HG03095 (cell line): ENCODE measurements around the gene CYP19A1.

Experiments used
- ATAC-seq: cut with Tn5 transposase; IDR thresholded peaks from one replicate; pipeline ENCODE4 v1.9.1; 2021; ENCODE audit warnings: moderate library complexity; ENCODE audit not compliant: unreplicated experiment

The CYP19A1 gene

DNA sequence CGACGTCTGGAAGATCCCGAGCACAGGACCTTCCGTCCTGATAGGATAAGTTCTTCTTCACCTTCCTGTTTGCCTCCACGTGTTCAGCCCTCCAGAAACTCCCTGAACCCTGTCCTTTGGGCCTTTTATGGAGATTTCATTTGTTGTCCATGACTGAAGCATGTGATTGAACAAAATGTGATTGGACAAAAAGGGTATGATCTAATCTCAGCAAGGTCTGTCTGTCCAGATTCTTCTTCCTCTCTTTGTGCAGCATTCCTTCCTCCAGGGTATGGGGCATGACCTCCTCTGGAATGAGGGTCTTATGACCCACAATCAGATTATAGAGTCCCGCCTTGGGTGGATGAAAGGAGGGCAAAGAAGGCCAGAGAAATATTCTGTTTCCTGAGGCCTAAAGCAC, at the start of gene CYP19A1:
TSS of gene CYP19A1 (minus strand) at position 101 of the 400 bp plus-strand sequence. CDS start 95,684 bp downstream, outside the sequence.
- ATAC-seq: no peak

DNA sequence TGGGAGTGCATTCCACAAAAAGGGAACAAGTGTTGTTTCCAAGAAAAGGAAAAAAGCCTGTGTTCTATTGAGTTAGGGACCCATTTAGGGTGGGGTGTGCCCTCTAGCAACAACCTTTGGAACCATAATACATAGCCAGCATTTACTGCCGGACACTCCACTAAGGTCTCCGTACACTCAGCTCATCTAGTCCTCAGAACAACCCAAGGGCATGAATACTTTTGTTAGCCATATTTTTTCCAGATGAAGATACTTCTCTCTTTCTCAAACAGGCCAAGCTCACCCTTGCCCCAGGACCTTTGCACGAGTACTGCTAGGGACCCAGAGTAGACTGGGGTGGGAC, 49.3 kb upstream of the CYP19A1 start:
- no peak for ATAC-seq

DNA sequence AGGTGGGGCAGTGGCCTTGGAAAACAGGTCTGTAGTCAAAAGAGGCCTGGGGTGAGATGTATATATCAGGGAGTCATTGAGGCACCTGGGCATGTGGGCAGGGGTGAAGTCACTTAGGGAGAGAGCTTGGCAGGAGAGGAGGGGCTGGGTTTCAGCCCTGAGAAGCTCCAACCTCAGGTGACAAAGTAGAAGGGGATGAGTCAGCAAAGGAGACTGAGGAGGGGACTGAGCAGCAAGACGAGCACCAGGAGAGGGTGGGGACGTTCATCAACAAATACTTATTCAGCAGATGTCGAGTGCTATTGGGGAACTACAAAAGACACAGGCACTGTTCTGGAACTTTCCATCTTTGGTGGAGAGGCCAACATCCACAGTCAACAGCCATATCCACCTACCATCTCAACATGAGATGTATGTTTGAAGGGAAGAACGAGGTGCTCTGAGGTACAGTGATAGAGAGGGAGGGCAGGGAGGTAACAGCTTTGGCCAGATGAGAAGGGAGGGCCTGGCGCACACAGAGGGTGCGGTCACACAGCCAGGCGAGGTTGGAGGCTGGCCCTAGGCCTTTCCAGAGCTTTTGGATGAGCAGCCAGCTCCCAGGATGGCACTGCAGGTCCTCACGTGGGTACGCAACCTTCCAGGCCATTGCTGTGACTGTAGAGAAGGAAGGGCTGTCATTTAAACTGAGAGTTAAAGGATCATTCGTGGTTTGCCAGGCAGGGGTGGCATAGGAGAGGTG, 48.7 kb upstream of the CYP19A1 start:
- no peak for ATAC-seq

DNA sequence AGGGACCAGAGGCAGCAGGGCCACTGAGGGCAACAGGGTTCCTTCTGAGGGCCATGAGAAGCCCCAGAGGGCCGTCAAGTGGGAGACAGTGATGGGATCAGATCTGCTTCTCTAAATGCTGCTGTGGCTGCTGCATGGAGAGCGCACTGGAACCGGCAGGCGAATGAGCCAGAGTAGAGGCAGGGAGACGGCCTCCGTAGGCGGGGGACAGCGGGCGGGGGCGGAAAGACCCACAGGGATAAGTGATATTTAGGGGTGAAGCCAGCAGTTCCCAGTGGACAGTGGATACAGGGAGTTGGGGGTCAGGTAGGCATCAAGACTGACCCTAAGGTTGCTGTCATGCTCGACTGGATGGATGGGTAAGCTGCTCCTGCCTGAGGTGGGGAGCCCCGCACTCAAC, 48.1 kb upstream of the CYP19A1 start:
- ATAC-seq: no peak

DNA sequence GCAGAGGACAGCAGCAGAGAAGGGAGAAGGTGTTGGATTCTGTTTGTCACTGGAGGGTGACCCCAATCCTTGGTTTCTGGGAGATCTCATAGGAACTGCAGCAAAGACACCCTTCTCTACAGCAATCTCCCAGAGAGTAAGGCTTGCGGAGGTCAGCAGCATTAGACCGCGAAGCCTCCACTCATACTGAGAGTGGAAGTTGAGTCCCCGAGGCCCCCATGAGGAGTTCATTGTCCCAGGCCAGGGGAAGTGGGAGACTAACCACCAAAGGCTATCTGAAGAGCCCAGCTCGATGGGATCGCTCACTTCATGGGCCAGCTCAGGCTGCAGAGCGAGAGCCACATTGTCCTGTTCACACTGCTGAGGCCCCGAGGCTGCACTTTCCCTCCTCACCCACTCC, 47.6 kb upstream of the CYP19A1 start:
- no peak for ATAC-seq

DNA sequence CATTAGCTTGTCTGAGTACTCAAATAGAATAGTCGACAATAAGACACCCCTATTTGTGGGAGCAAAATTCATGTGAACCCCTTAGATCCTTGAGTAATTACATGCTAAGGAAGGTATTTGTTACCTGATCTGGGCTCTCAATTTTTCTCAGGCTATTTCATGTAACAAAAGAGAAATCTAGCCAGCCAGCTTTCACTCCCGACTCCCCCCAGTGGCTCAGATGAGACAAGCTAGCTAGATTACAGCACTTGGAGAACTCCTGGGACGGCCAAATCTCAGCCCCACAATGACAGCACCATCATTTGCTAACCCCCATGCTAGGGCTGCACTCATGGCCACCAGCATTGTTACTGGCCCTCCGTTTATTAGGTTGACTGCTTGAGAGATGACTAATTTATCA, 44.4 kb upstream of the CYP19A1 start:
- ATAC-seq: no peak

- ATAC-seq: peak; percentile 59
Measured at GRCh38 chr15:51380999-51381806, 42.8 kb upstream of the CYP19A1 start.

DNA sequence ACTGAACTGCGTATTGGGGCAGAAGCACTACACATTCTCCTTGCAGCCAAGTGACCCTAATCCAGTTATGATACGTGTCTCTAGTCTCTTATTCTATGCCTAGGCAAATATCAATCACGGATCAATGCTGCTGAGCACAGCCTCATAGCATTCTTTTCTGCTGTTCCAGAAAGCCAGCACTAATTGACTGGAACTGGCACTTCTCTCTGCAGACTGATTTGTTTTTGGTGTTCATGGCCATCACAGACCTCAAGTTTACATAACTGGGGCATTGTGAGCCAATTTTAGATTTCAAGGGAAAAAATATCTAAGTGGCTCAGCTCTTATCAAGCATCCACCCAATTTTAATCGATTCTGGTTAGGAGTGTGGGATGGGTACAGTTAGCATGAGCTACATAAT, 41.0 kb upstream of the CYP19A1 start:
- no peak for ATAC-seq

DNA sequence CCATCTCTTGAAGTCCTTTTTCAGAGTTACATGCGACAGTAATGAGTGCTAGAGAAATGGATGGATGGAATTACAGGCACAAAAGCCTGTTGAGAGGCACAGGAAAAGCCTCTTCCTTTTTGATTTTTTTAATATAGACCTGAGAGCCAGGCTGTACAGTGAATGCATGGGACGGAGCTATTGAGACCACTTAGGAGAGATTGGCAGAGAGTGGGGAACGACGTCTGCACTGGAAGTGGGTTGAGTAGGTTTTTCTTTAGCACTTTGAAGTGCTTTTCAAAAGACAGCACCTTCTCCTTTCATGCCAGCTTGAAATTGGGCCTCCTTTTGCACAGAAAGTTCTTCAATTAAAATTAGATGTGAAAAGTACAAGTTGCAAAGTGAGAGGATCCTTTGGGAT, 40.0 kb upstream of the CYP19A1 start:
- no peak for ATAC-seq

GRCh38 chr15:51377038-51377786, 38.8 kb upstream of the CYP19A1 start:
- no peak for ATAC-seq

DNA sequence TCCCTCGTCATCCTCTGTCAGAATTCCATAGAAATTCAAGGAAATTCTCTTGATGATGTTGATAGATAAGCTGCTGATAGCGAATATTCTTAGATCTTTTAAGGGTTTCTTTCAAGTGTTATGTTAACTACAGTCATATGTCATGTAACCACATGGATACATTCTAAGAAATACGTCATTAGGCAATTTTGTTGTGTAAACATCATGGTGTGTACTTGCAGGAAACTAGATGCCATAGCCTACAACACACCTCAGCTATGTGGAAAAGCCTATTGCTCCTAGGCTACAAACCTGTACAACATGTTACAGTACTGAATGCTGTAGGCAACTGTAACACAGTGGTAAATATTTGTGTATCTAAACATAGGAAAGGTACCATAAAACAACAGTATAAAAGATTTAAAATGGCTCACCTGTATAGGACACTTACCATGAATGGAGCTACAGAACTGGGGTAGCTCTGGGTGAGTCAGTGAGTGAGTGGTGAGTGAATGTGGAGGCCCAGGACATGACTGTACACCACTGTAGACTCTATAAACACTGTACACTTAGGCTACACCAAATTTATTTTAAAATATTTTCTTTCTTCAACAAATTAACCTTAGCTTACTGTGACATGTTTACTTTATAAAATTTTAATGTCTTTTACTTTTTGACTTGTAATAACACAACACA, 37.7 kb upstream of the CYP19A1 start:
- ATAC-seq: no peak

DNA sequence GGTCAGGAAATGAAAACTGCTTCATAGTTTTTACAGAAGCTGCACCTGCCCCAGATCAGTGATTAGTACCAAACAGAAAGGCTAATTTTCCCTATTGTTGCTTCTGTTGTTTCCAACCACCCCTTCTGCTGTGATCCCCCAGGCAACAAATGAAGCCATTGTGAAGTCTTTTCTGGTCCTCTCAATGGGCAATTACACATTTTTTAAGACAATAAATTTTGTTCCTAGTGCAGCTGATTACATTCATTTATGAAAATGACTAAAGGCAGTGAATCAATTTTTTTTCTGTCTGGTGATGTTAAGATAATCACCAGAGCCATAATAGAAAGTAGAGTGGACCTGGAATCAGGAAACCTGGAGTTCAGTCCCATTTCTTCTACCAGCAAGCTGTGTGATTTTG, 35.7 kb upstream of the CYP19A1 start:
- no peak for ATAC-seq

DNA sequence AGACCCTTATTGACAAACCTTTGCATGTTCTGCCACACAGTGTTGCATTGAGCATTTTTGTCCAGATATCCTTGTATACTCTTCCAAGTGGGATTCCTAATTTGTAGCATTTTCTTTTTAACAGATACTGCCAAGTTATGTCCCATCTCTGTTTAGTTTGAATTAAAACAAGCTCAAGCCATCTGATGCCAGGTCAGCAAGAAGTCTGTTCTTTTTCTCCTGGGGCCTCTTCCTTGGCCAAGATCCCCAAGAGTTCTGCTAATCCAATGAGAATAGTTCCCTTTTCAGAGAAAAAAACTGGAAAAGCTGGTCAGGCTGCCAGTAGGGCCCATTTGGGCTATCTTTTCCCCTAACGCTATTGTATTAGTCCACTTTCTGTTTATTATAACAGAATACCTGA, 32.9 kb upstream of the CYP19A1 start:
- ATAC-seq: no peak

GRCh38 chr15:51369451-51369761, 31.0 kb upstream of the CYP19A1 start:
- no peak for ATAC-seq

DNA sequence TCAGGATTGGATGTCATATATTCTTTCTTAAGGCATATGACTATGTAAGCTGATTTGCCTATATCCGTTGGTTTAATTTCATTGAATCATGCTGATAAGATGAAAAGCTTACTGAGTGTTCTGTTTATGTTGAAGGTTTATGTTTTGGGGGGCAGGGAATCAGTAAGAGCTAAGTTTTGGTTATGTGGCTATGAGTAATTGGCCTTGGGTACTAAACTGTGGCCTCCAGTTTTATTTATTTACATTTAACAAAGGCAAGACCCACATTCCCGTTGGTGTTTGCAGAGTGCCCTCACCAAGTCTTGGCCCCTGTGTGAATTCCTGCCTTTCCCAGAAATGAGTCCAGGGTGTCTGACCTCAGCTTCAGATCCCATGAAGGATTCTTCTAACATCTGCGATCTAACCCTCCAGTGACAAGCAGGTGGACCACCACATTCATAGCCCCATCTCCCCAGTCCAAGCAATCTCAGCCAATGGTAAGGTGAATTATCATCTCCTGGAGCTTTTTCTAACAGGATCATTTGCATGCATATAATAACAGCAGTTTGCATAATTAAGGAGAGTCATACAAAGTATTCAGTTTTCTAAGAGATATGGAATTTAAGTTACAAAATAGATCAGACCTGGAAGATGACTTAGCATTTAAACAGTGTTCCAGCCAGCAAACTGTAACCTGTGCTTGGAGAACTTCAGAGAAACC, 30.5 kb upstream of the CYP19A1 start:
- no peak for ATAC-seq

- ATAC-seq: no peak
Measured at GRCh38 chr15:51368307-51368706, 29.9 kb upstream of the CYP19A1 start.

- no peak for ATAC-seq
Measured at GRCh38 chr15:51367322-51367976, 29.1 kb upstream of the CYP19A1 start.

GRCh38 chr15:51366920-51367319, 28.5 kb upstream of the CYP19A1 start:
- ATAC-seq: no peak

DNA sequence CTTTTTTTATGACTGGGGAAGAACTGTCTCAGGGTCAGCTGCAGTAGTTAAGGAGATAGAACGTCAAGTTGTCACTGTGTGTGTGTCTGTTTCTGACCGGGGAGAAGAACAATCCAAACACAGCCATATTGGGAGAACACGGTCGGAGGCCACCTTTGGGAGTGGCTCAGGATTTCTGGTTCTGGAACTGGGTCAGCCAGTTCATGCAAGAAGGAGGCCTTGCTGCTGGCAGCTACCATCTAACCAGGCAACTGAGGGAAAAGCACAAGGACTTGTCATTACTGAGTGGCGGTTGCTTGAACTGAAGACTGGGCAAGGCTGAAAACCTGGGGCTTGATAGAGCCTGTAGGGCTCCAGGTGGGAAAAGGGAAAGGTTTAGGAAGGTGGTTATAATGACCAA, 27.7 kb upstream of the CYP19A1 start:
- no peak for ATAC-seq

DNA sequence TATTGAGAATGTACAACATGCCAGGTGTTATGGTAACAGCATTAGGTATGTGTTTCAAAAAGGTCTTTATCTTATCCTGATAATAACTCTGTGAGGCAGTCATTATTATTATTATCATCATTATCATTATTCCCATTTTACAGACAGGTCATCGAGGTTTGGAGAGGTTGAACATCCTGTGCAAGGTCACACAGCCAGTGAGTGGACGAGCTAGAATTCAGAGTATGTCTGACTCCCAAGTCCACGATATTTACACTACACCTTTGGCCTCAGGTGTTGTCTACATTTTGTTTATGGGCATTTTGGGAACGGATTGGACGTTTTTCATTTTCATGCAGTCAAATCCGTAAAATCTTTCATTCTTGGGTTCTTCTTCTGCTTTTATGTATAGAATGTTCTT, 27.0 kb upstream of the CYP19A1 start:
- no peak for ATAC-seq
